Subcutaneous adipose tissue (tissue), 4 donors: ENCODE results near the gene SF3A2. TPM values are rescaled to one million over a fixed set of nuclear protein-coding genes. Genes with fewer than 3 reads are reported as not detected.

Experiments used
- CTCF ChIP-seq: fragments of 450-650 bp; IDR thresholded peaks from one replicate; pipeline ENCODE4 v1.5.1; 2016; ENCODE audit warnings: low read depth, mild to moderate bottlenecking, control low read depth, antibody characterized with exemption, moderate library complexity
- total RNA-seq, 4 donors: library from RNA; depleted of rRNA; stranded (reverse); fragments of >200 nt; gene quantifications; one replicate each; pipeline ENCODE4 v1.1.0, GENCODE V29; 2016

The SF3A2 gene
- total RNA-seq, 4 donors from 2014 or later: 13.4 to 59.3 (median 28.0) TPM

- TF ChIP-seq CTCF: no peak
Observed at GRCh38 chr19:2216361-2217225, 20.0 kb upstream of the SF3A2 start.

- TF ChIP-seq CTCF: no peak
Observed at GRCh38 chr19:2217591-2217990, 19.0 kb upstream of the SF3A2 start.

- TF ChIP-seq CTCF: no peak
Observed at GRCh38 chr19:2219726-2220125, 16.9 kb upstream of the SF3A2 start.

GRCh38 chr19:2221250-2221831 is 15.3 kb upstream of the SF3A2 start:
- TF ChIP-seq CTCF: no peak

- no peak for TF ChIP-seq CTCF
Observed at GRCh38 chr19:2221918-2222317, 14.7 kb upstream of the SF3A2 start.

GRCh38 chr19:2223391-2223790 is 13.2 kb upstream of the SF3A2 start:
- TF ChIP-seq CTCF: no peak

GRCh38 chr19:2223959-2224358 is 12.7 kb upstream of the SF3A2 start:
- no peak for TF ChIP-seq CTCF
